Smooth muscle cell (in vitro differentiated cells): ENCODE measurements around the gene DRAM2. TPM values are rescaled to one million over a fixed set of nuclear protein-coding genes. Genes with fewer than 3 reads are reported as not detected.
"Not testable (repeated sequence)": the region's sequence is repeated elsewhere in the genome, so short reads cannot be mapped to it uniquely, and the experiment has no call there.

ENCODE experiments used
- DNase-seq: peaks from one replicate; lab custom pipeline; 2025; ENCODE audit not compliant: unreplicated experiment; lab: John Stamatoyannopoulos, UW
- H2AFZ ChIP-seq: fragments of 200-600 bp; sonication (generic); 2 replicates; pipeline ENCODE4 v1.6.0; 2016; ENCODE audit warnings: antibody characterized with exemption, low read depth, mild to moderate bottlenecking
- H3F3A ChIP-seq: fragments of 200-600 bp; sonication (generic); 2 replicates; pipeline ENCODE4 v1.6.0; 2017; ENCODE audit warnings: antibody characterized with exemption, low read depth
- H3K27ac ChIP-seq: fragments of 200-600 bp; sonication (generic); 2 replicates; pipeline ENCODE4 v1.5.1; 2016; ENCODE audit warnings: low read depth, mild to moderate bottlenecking
- H3K27me3 ChIP-seq: fragments of 200-600 bp; sonication (generic); 2 replicates; pipeline ENCODE4 v1.6.1; 2016; ENCODE audit warnings: low read depth, mild to moderate bottlenecking
- H3K36me3 ChIP-seq: fragments of 200-600 bp; sonication (generic); 2 replicates; pipeline ENCODE4 v1.5.1; 2016; ENCODE audit warnings: low read depth
- H3K4me1 ChIP-seq: fragments of 200-600 bp; sonication (generic); 2 replicates; pipeline ENCODE4 v1.5.1; 2016; ENCODE audit warnings: low read depth
- H3K4me2 ChIP-seq: fragments of 200-600 bp; sonication (generic); 2 replicates; pipeline ENCODE4 v1.6.0; 2016; ENCODE audit warnings: mild to moderate bottlenecking
- H3K4me3 ChIP-seq: fragments of 200-600 bp; sonication (generic); 2 replicates; pipeline ENCODE4 v1.5.1; 2016; ENCODE audit warnings: mild to moderate bottlenecking
- H3K79me2 ChIP-seq: fragments of 200-600 bp; sonication (generic); 2 replicates; pipeline ENCODE4 v1.6.0; 2016; ENCODE audit warnings: low read depth, mild to moderate bottlenecking
- H3K9ac ChIP-seq: fragments of 200-600 bp; sonication (generic); 2 replicates; pipeline ENCODE4 v1.6.0; 2016; ENCODE audit warnings: low read depth
- H3K9me3 ChIP-seq: fragments of 200-600 bp; sonication (generic); replicated peaks from 2 replicates; pipeline ENCODE4 v1.5.1; 2016; ENCODE audit warnings: low read depth
- H4K20me1 ChIP-seq: fragments of 200-600 bp; sonication (generic); 2 replicates; pipeline ENCODE4 v1.6.0; 2016; ENCODE audit warnings: low read depth
- CTCF ChIP-seq: fragments of 200-600 bp; sonication (generic); IDR thresholded peaks from 2 replicates; pipeline ENCODE4 v1.5.1; 2017; ENCODE audit warnings: borderline replicate concordance, mild to moderate bottlenecking, antibody characterized with exemption; ENCODE audit not compliant: insufficient read depth, poor library complexity, severe bottlenecking
- WGBS: methylation state at CpG from one replicate; pipeline ENCODE4 v1.1.7; 2016; ENCODE audit warnings: low lambda C conversion rate; 5-methylcytosine and 5-hydroxymethylcytosine counted together
- polyA plus RNA-seq: library from polyadenylated mRNA; unstranded; fragments of >200 nt; fragmentation: Nextera tagmentation; extraction: Ambion mirVana; gene quantifications from 2 replicates; pipeline ENCODE4 v1.2.1, GENCODE V29; 2016
- total RNA-seq: library from RNA; depleted of rRNA; stranded (reverse); fragments of >200 nt; gene quantifications from 2 replicates; pipeline ENCODE4 v1.2.3, GENCODE V29; 2014

The DRAM2 gene
- total and polyA plus RNA-seq, 2 experiments from 2014 or later = 80.3 to 122 TPM

GRCh38 chr1:111099289-111099688 lies 40.6 kb downstream of the DRAM2 start:
- Histone ChIP-seq H3K4me2 (no peak overlapping the region), H3K9me3 (peaks cover 5% of the 10 kb centered on the region), H3K9ac (no peak overlapping the region), H3K27me3 (no peaks in the 10 kb centered on the region), H3K4me3 (no peak overlapping the region), H3K27ac (no peak overlapping the region), H3F3A (no peaks in the 10 kb centered on the region), H3K79me2 (no peaks in the 10 kb centered on the region), H3K4me1 (no peaks in the 10 kb centered on the region), H4K20me1 (no peaks in the 10 kb centered on the region), H3K36me3 (no peaks in the 10 kb centered on the region), H2AFZ (no peak overlapping the region)
- TF ChIP-seq CTCF = no peak
- DNase-seq = no peak
- WGBS = 100% methylated on average over 1 of the region's 1 CpG

- no peak for TF ChIP-seq CTCF
- WGBS = 83% methylated on average over 2 of the region's 2 CpGs
Observed at GRCh38 chr1:111097356-111098099, 42.4 kb downstream of the DRAM2 start.

DNA sequence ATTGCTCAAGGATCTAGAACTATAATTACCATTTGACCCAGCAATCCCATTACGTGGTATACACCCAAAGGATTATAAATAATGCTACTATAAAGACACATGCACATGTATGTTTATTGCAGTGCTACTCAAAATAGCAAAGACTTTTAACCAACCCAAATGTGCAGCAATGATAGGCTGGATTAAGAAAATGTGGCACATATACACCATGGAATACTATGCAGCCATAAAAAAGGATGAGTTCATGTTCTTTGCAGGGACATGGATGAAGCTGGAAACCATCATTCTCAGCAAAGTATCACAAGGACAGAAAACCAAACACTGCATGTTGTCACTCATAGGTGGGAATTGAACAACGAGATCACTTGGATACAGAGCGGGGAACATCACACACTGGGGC lies 44.5 kb downstream of the DRAM2 start:
- H3K79me2 ChIP-seq, H3K4me2 ChIP-seq, H3K4me1 ChIP-seq, H3K36me3 ChIP-seq, H4K20me1 ChIP-seq, H3K27ac ChIP-seq, H3F3A ChIP-seq, H3K9me3 ChIP-seq, H3K27me3 ChIP-seq, DNase-seq, H3K9ac ChIP-seq, H2AFZ ChIP-seq, H3K4me3 ChIP-seq: not testable (repeated sequence)
- WGBS = 95% methylated on average over 3 of the region's 3 CpGs

More at GRCh38 chr1:111097356-111098099, 42.4 kb downstream of the DRAM2 start:
- no peak overlapping the region for H3K9ac ChIP-seq
- no peaks in the 10 kb centered on the region for H3F3A ChIP-seq
- no peak for DNase-seq
- H3K9me3 ChIP-seq = peaks cover 5% of the 10 kb centered on the region
- H3K27me3 ChIP-seq = no peaks in the 10 kb centered on the region
- H3K27ac ChIP-seq = no peak overlapping the region
- H2AFZ ChIP-seq = no peak overlapping the region
- no peaks in the 10 kb centered on the region for H4K20me1 ChIP-seq
- no peak overlapping the region for H3K4me2 ChIP-seq
- no peaks in the 10 kb centered on the region for H3K36me3 ChIP-seq
- H3K4me3 ChIP-seq = no peak overlapping the region
- no peaks in the 10 kb centered on the region for H3K79me2 ChIP-seq
- H3K4me1 ChIP-seq = no peaks in the 10 kb centered on the region

GRCh38 chr1:111089638-111090037 lies 50.3 kb downstream of the DRAM2 start:
- DNase-seq = no peak
- Histone ChIP-seq H3K36me3 (no peaks in the 10 kb centered on the region), H3K9me3 (no peaks in the 10 kb centered on the region), H2AFZ (no peak overlapping the region), H3K27me3 (no peaks in the 10 kb centered on the region), H3K4me1 (no peaks in the 10 kb centered on the region), H3F3A (no peaks in the 10 kb centered on the region), H4K20me1 (no peaks in the 10 kb centered on the region), H3K27ac (no peak overlapping the region), H3K9ac (no peak overlapping the region), H3K4me2 (no peak overlapping the region), H3K79me2 (no peaks in the 10 kb centered on the region), H3K4me3 (no peak overlapping the region)
- TF ChIP-seq CTCF = no peak
